Stimulated activated CD8-positive, alpha-beta memory T cell treated with anti-CD3 and anti-CD28 coated beads, Interleukin-7, amount 100 ng/mL, for 1 hour (primary cell): Measurements from ENCODE around the gene GNAQ.

Experiments
- DNase-seq, 2 donors: peaks; one replicate each; pipeline ENCODE4 v3.0.0-alpha.2; 2020; ENCODE audit warnings: low read depth in 2 of 2

The GNAQ gene

DNA sequence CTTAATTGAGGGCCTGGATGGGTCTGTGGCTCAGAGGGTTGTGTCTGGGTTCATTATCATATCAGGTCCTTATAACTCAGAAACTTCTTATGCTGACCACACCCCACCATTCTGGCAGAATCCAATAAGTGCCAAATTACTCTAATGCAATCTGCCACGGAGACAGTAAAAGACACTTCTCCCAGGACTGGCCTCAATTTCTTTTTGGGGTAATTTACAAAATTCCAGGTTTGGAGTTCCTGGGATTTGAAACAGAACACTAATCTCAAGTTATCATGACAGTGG, 187.8 kb downstream of the GNAQ start:
- DNase-seq = no peak

- DNase-seq = no peak
These were observed 188.3 kb downstream of the GNAQ start for GRCh38 chr9:77843076-77843870.

DNA sequence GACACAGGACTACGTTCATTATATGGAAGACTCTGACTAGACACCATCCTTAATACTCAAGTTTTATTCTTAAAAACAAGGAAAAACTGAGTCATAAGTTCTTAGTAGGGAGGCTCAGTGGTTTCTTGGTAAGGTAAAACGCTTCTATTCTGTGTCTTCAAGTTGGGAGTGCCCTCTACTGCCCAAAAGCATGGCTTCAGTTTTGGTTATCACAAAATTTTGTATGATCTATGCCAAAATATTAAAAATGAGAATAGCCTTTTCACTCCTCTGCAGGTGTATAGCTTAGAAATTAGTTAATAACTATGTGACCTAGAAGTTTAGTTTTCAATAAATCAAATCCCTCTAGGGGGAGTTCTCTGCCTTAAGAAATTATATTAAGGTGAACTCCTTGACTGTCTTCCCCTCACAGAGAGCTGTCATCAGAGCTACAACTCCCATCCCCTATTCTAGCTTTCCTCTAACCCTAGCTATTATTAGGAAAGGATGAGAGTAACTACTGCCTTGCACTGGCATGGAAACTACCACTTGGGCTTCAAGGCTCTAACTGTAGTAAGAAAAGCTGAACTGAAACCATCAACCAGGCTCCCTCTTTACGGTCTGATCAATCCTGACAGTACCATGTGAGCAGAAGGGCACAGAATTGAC, 189.7 kb downstream of the GNAQ start:
- DNase-seq = no peak

DNA sequence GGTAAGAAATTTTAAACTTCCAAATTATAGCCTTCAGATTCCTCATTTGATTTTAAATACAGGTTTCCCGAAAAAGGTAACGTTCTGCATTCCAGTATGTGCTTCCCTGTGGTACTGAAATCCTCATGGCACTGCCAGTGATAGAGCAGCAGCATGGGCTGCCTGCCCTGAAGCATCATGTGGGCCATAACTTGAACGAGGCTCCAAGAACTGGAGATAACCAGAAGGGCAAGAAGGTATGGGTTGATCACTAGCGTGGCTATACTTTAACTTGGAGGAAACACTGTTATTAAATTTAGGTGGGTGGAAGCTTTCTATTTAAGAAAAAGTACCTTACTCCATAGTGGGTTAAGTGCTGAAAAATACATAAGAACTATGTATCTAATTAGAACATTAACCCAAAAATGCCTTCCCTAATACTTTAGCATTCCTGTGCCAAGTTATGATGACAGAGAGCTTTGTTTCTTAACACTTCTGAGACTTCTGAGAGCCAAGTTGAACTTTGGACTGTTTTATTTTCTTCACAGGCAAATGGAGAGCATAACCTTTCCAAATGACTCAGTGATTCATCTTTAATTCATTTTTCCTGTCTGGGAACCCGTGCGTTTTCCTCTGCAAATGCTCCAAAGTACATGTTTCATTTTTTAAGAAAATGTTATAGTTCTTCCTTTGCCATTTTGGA, 192.0 kb downstream of the GNAQ start:
- no peak for DNase-seq

DNA sequence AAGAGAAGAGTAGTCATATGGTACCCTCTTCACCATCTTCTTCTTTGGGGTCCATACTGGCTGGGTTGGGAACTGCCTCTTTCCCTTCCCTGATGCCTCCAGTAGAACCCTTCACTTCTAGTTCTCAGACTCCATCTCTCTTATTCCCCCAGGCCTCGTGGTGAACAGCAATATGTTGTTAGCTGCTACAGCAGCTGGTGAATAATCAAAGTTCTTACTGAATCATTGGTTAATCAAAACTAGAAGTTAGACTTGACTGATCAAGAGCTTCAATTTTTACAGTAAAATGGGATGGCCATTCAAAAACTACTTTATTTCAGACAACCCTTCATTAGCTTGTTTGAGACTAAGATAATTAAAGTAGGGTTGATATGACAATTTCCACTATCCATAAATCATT, 192.6 kb downstream of the GNAQ start:
- no peak for DNase-seq

DNA sequence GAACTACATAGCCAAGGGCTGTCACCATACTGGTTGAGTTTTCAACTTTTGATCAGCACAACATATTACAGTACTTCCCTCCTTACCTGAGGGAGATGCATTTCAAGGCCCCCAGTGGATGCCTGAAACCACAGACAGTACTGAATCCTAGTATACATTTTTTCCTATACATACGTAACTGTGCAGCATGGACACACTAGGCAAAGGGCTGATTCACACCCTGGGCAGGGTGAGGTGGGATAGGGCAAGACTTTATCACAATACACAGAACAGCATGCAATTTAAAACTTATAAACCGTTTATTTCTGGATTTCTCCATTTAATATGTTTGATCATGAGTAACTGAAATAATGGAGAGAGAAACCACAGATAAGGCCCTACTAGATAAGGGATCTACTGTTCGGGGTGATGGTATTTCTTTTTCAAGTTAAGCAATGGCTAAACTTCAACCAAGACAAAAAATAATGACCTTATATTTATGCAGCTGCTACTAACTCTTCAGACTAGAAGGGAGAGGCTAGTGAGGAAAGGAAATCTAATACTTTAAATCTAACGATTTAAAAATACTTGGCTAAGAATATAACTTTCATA, 196.6 kb downstream of the GNAQ start:
- DNase-seq = no peak

- no peak for DNase-seq
These were observed 197.8 kb downstream of the GNAQ start for GRCh38 chr9:77833561-77834429.

DNA sequence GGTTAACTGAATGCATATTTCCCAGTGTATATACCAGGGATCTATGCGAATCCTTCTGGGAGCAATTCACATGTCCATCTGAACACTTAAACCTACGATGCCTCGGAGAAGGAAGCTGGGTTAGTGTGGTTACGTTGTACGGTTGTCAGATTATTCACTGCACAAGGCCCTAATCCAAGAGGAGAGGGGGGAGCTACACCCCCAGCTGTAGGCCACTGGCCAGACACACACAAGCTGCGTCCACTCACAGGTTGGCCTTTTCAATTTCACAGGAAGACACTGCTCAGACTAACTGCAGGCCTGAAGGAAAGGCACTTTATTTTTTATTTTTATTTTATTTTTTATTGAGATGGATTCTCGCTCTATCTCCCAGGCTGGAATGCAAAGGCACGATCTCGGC, 199.0 kb downstream of the GNAQ start:
- DNase-seq = no peak

- DNase-seq = no peak
These were observed 199.8 kb downstream of the GNAQ start for GRCh38 chr9:77831781-77832180.

DNA sequence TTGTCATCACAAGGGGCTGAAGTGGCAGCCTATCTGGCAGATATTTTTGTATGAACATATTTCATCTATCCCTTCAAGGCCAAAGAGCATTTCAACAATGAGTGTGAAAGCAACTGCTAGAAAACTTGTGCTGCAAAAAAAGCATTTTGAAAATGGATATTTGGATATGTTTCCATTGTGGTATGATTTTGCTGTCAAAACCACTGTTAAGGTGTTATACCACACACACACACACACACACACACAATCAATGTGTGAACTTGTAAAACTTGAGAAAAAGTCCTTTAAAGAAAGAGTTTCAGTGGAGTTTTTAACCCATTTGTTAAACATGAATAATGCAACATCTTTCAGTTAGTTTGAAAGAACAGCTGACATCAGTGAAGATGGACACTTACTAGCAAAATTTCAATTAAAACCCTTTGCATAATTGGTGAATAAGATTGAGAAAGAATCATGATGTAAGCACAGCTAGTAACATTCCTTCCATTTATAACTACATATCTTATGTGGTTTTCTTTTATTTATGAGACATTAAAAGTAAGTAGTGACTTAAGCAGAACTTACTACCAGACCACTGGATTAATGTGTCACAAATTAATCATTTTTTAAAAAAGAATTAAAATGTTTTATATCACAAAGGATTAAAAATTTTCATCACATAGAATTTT, 200.9 kb downstream of the GNAQ start:
- DNase-seq = no peak

GRCh38 chr9:77829420-77829819, 202.2 kb downstream of the GNAQ start:
- no peak for DNase-seq

DNA sequence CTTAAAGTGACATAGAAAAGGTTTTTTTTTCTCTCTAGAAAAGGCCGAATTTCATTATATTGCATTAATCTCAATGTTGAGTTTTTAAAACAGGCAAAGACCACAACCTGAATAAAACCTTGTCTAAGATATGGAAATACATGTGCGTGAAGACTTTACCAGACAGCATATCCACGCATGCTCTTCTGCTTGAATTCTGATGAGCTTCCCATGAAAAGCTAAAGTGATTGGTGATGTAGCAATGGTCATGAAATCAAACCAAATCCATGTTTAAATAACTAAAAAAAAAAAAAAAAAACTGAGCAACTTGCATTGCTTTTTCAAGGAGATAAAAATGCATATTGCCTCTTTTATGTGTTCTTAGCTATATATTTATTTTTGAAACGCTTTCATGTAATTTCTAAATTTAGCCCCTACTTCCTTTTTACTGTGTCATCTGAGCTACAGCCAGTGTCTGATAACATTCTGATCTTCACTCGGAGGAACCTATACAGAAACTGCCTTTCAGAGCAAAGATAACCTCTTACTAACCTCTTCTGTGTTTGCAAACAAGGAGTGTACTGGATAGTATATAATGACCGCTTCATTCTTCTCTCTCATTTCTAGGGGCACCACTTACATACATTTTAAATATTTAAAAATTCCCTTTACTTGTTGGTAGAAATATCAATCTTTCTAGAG, 204.4 kb downstream of the GNAQ start:
- no peak for DNase-seq

- no peak for DNase-seq
These were observed 205.0 kb downstream of the GNAQ start for GRCh38 chr9:77826621-77827020.

- no peak for DNase-seq
These were observed 205.5 kb downstream of the GNAQ start for GRCh38 chr9:77826116-77826515.

- DNase-seq = no peak
These were observed 206.2 kb downstream of the GNAQ start for GRCh38 chr9:77825361-77825760.

DNA sequence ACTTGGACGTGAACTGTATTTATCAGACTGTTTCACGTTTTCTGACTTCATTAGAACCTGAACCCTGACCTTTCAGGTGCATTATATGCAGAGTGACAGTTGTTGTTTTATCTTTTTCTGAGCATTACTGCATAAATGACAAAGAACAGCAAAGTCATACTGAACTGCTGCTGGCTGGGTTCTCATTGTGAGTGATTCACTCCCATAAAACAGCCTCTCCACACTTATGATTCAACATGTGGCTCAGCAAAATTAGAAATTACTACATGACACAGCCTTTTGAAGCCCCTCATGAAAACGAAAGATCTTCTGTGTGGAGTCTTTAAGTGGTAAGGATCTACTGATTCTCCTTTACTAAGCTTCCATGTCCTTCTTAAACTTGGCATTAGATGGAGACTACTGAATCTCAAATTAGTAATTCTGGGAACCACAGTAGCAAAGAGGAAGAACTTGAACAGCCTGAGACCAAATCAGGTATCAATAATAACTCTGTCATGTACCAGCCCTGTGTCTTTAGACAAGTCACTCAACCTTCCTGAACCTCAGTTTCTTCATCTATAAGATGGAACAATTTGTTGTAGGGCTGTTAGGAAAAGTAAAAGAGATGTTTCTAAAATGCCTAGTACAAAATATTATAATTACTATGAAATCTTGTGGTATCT, 211.2 kb downstream of the GNAQ start:
- DNase-seq = no peak

DNA sequence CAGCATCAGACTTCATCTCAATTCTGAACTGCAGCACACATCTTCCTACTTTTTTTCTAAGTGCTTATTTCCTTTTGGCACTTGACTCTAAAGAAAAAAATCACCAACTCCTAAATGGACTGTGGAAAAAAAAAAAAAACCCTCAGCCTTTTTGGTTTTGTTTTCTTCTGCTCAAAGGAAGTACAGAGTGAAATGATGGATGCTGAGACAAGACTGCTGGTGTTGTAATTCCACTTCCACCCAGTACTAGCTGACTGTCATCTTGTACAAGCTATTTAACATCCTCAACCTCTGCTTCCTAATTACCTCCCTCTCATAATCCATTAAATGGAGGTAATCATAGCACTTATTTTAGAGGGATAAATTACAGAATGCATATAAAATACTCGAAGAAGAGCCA, 212.0 kb downstream of the GNAQ start:
- DNase-seq = no peak

DNA sequence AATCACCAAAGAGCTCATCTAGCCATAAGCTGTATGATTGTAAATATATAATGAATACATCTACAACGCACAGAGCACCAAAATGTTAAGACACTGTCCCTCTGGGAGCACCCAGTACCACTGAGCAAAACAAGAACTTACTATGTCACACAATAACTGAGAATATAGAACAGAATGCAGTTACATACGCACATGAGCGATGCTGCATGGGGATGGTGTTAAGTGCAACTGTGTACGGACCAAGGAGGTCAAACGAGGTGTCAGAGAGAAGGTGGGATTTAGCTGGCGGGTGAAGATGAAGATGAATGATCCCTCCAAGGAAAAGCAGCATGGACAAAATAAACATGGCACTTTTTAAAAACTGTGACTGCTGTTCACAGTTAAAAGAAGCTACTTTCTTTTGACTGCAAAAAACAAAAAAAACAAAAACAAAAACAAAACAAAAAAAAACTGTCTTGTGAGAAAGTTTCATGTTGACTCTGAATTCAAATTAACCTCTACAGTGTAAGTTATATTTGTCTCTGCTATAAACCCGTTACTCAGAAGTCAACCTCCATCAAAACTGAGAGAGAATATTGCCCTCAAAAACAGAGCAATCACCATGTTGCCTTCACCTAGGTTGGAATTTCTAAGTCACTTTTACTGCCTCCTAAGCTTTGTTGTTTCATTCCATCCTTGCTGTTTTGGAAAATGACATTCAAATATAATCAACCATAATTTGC, 213.9 kb downstream of the GNAQ start:
- DNase-seq = no peak

- DNase-seq = no peak
These were observed 214.8 kb downstream of the GNAQ start for GRCh38 chr9:77816641-77817341.
